Esophagus muscularis mucosa (tissue), 4 donors: ENCODE measurements around the gene COG8. TPM values are rescaled to one million over a fixed set of nuclear protein-coding genes. Genes with fewer than 3 reads are reported as not detected.
"Not testable (repeated sequence)": the region's sequence is repeated elsewhere in the genome, so short reads cannot be mapped to it uniquely, and the experiment has no call there.

Experiments
- DNase-seq: peaks from one replicate; pipeline ENCODE4 v3.0.0-alpha.2; 2017; ENCODE audit errors: extremely low spot score
- H3K27ac ChIP-seq, 4 donors: fragments of 200-600 bp; sonication (generic); replicated peaks in 1 of 4; 1 replicate in 3 of 4; 2 replicates in 1 of 4; pipeline ENCODE4 v1.5.1; 2016 to 2019; ENCODE audit warnings: mild to moderate bottlenecking in 1 of 4
- H3K27me3 ChIP-seq, 4 donors: fragments of 200-600 bp; sonication (generic); one replicate each; pipeline versions ENCODE4 v1.5.1 to v1.6.0; 2016 to 2019
- H3K36me3 ChIP-seq, 4 donors: fragments of 200-600 bp; sonication (generic); one replicate each; pipeline ENCODE4 v1.5.1; 2016 to 2019
- H3K4me1 ChIP-seq, 4 donors: fragments of 200-600 bp; sonication (generic); one replicate each; pipeline ENCODE4 v1.5.1; 2016 to 2019
- H3K4me3 ChIP-seq, 4 donors: fragments of 200-600 bp; sonication (generic); 1 replicate in 2 of 4; 2 replicates in 2 of 4; pipeline ENCODE4 v1.5.1; 2016 to 2019; ENCODE audit warnings: mild to moderate bottlenecking in 4 of 4, moderate library complexity in 1 of 4
- H3K9me3 ChIP-seq, 4 donors: fragments of 200-600 bp; sonication (generic); 1 replicate in 3 of 4; 2 replicates in 1 of 4; pipeline ENCODE4 v1.5.1; 2016 to 2019
- EP300 ChIP-seq: sonication (generic); formaldehyde crosslinking; IDR thresholded peaks from one replicate; pipeline ENCODE4 v1.6.1; 2017; ENCODE audit warnings: antibody characterized with exemption
- POLR2A ChIP-seq: fragments of 450-650 bp; IDR thresholded peaks from one replicate; pipeline ENCODE4 v1.6.1; 2017; ENCODE audit warnings: antibody characterized with exemption, moderate library complexity, mild to moderate bottlenecking, low read depth
- POLR2AphosphoS5 ChIP-seq, 2 donors: sonication (generic); formaldehyde crosslinking; IDR thresholded peaks; one replicate each; pipeline ENCODE4 v1.6.1; 2017; ENCODE audit warnings: antibody characterized with exemption in 2 of 2
- WGBS: methylation state at CpG from one replicate; pipeline ENCODE4 v1.1.5; 2018; 5-methylcytosine and 5-hydroxymethylcytosine counted together
- intact Hi-C: fragments of 100-400 bp; cut with DNase I; formaldehyde crosslinking; loops from one replicate; pipeline ENCODE4 v1.15.1; 2023
- total RNA-seq, 4 donors: library from RNA; depleted of rRNA; stranded (reverse); fragments of >200 nt; gene quantifications; one replicate each; pipeline versions ENCODE4 v1.1.0 to v1.2.1, GENCODE V29; 2016
- TF ChIP-seq, protein P1 (sequence below), 3 experiments: fragments of 200-600 bp in 2 of 3; fragments of 450-650 bp in 1 of 3; sonication (generic) in 2 of 3; IDR thresholded peaks; one replicate each; pipeline ENCODE4 v1.5.1; 2017 to 2019; ENCODE audit warnings: antibody characterized with exemption in 3 of 3, mild to moderate bottlenecking in 2 of 3, moderate library complexity in 1 of 3

COG8 gene
- total RNA-seq, 4 donors from 2014 or later, result 26.3 to 56.7 (median 46.0) TPM

DNA sequence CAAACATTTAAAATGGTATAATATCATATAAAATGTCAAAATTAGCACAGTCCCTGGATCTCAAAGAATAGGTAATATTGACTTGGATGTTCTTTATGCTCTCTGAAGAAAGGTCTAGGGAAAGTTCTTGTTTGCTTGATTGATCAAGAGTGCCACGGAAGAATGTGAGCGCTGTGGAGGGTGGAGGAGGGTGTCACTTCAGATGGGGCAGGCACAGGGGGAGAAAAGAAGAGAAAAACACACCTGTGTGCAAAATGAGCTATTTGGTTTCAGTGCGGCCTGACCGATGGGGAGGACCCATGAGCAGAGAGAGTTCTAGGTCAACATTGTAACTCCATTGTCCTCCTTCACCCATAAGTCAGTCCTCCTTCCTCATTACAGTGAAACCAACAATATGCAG lies 37.1 kb downstream of the COG8 start:
- Histone ChIP-seq H3K4me3 (no peak overlapping the region), H3K27me3 (no peaks in the 10 kb centered on the region), H3K27ac (no peak overlapping the region), H3K4me1 (no peaks in the 10 kb centered on the region), H3K9me3 (no peaks in the 10 kb centered on the region), H3K36me3 (peaks cover 20 to 55% (median 26%) of the 10 kb centered on the region in 4 donors)
- no peak for DNase-seq
- WGBS, result 89% methylated on average over 4 of the region's 4 CpGs
- TF ChIP-seq POLR2A, result no peak
- TF ChIP-seq, protein P1, sequence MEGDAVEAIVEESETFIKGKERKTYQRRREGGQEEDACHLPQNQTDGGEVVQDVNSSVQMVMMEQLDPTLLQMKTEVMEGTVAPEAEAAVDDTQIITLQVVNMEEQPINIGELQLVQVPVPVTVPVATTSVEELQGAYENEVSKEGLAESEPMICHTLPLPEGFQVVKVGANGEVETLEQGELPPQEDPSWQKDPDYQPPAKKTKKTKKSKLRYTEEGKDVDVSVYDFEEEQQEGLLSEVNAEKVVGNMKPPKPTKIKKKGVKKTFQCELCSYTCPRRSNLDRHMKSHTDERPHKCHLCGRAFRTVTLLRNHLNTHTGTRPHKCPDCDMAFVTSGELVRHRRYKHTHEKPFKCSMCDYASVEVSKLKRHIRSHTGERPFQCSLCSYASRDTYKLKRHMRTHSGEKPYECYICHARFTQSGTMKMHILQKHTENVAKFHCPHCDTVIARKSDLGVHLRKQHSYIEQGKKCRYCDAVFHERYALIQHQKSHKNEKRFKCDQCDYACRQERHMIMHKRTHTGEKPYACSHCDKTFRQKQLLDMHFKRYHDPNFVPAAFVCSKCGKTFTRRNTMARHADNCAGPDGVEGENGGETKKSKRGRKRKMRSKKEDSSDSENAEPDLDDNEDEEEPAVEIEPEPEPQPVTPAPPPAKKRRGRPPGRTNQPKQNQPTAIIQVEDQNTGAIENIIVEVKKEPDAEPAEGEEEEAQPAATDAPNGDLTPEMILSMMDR (IDR thresholded peaks at IDR 0.05), result no peak
- TF ChIP-seq POLR2AphosphoS5 (IDR thresholded peaks at IDR 0.05), result no peak
- TF ChIP-seq EP300, result no peak
- intact Hi-C loops, result no loop called here

DNA sequence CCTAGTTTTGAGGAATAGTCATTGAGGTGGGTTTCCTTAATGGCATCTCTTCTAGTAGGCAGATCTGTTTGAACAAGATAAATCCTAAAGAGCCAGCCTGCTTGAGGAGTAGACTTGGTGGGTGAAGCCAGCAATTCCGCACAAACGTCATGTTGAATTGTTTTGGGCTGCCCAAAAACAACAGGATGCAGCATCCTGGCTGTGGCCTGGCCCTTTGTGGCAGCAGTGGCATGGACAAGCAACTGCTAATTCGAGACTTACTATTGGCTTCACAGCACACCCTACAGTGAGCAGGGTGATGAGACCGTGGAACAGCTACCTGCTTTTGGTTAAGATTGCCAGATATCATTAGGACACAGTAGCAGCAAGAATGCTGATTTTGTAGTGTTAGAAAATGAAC lies 37.5 kb downstream of the COG8 start:
- Histone ChIP-seq H3K36me3 (peaks cover 20 to 57% (median 26%) of the 10 kb centered on the region in 4 donors), H3K27me3 (no peaks in the 10 kb centered on the region), H3K9me3 (no peaks in the 10 kb centered on the region), H3K4me1 (no peaks in the 10 kb centered on the region), H3K27ac (no peak overlapping the region), H3K4me3 (no peak overlapping the region)
- no peak for TF ChIP-seq POLR2AphosphoS5 (IDR thresholded peaks at IDR 0.05)
- no peak for TF ChIP-seq EP300
- no peak for TF ChIP-seq POLR2A
- TF ChIP-seq, protein P1 (IDR thresholded peaks at IDR 0.05), result no peak
- WGBS, result 88% methylated on average over 4 of the region's 4 CpGs
- intact Hi-C loops, result no loop called here
- DNase-seq, result no peak

DNA sequence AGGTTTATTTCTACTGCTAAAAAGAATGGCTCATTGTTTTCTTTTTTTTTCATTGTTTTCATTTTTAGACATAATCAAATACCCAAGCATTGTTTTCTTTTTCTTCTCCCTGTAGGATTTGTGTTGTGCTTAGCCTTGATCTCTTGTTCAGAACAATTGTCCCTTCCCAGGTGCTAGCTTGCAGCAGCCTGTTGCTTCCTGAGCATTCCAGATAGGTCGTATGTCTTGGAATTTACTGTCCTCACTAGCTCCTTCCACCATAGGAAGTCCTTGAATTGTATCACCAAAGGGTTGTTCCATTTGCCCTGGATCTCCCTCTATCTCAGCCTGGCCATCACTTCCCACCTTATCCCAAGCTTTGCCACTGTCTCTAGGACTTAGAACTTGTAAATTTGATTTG lies 38.2 kb downstream of the COG8 start:
- Histone ChIP-seq H3K36me3 (peaks cover 20 to 63% (median 26%) of the 10 kb centered on the region in 4 donors), H3K27me3 (no peaks in the 10 kb centered on the region), H3K27ac (no peak overlapping the region), H3K9me3 (no peaks in the 10 kb centered on the region), H3K4me3 (no peak overlapping the region), H3K4me1 (no peaks in the 10 kb centered on the region)
- 78% methylated on average over 1 of the region's 1 CpG for WGBS
- no peak for DNase-seq
- no peak for TF ChIP-seq POLR2AphosphoS5 (IDR thresholded peaks at IDR 0.05)
- TF ChIP-seq, protein P1 (IDR thresholded peaks at IDR 0.05), result no peak
- TF ChIP-seq EP300, result no peak
- no peak for TF ChIP-seq POLR2A
- intact Hi-C loops, result no loop called here

DNA sequence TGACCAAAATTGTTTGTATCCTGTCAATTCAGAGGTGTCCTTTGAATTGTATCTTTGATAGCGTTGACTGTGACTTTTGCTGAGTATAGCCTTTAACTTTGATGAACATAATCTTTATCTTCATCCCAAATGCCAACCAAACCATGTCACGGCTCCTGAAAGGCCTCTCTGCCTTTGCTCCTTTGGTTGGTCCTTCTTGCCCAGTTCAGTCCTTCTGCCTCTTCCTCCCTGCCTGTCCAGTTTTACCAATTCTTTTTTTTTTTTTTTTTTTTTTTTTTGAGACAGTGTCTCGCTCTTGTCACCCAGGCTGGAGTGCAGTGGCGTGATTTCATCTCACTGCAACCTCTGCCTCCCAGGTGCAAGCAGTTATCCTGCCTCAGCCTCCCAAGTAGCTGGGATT lies 41.1 kb downstream of the COG8 start:
- Histone ChIP-seq H3K27ac (no peak overlapping the region), H3K4me1 (no peaks in the 10 kb centered on the region), H3K27me3 (no peaks in the 10 kb centered on the region), H3K36me3 (peaks cover 17 to 80% (median 27%) of the 10 kb centered on the region in 4 donors), H3K4me3 (no peak overlapping the region), H3K9me3 (no peaks in the 10 kb centered on the region)
- no peak for DNase-seq
- TF ChIP-seq, protein P1 (IDR thresholded peaks at IDR 0.05), result no peak
- TF ChIP-seq POLR2A, result no peak
- no peak for TF ChIP-seq POLR2AphosphoS5 (IDR thresholded peaks at IDR 0.05)
- no peak for TF ChIP-seq EP300
- 95% methylated on average over 4 of the region's 4 CpGs for WGBS
- intact Hi-C loops, result no loop called here

DNA sequence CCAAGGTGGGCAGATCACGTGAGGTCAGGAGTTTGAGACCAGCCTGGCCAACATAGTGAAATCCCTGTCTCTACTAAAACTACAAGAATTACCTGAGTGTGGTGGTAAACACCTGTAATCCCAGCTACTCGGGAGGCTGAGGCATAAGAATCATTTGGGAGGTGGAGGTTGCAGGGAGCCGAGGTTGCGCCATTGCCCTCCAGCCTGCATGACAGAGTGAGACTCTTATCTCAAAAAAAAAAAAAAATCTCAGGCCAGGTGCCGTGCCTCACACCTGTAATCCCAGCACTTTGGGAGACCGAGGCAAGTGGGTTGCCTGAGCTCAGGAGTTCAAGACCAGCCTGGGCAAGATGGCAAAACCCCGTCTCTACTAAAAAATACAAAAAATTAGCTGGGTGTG lies 42.6 kb downstream of the COG8 start:
- H3K27ac ChIP-seq, intact Hi-C loops, H3K4me1 ChIP-seq, H3K4me3 ChIP-seq, DNase-seq, H3K9me3 ChIP-seq, H3K27me3 ChIP-seq: not testable (repeated sequence)
- 98% methylated on average over 7 of the region's 7 CpGs for WGBS
- H3K36me3 ChIP-seq, result peaks cover 17 to 67% (median 25%) of the 10 kb centered on the region in 4 donors
